ENCODE data around the gene FGF23. TPM values are rescaled to one million over a fixed set of nuclear protein-coding genes. Genes with fewer than 3 reads are reported as not detected.
A peak's percentile ranks its signal among the peaks of the same experiment; 100 is the strongest.

Gene FGF23
- total and polyA plus RNA-seq, 2 donors (not counting 1 experiment from before 2014, with no cell fraction given) = not detected

- no CpG with 5 or more reads among the region's 2 CpGs for WGBS (ENCODE audit: insufficient coverage)
- peaks cover 37% of the 10 kb centered on the region for H3K27me3 Mint-ChIP-seq
- CTCF ChIA-PET = no interaction called here
Observed at GRCh38 chr12:4366090-4366489, 13.4 kb downstream of the FGF23 start.

GRCh38 chr12:4356041-4356327 is 23.5 kb downstream of the FGF23 start:
- ATAC-seq (ENCODE audit: low read depth) (no peak), DNase-seq (peak; percentile 33)
- H3K27ac Mint-ChIP-seq = no peak overlapping the region
- no peaks in the 10 kb centered on the region for H4K20me1 ChIP-seq (ENCODE audit: control insufficient read depth, insufficient read depth, low read length, poor library complexity, severe bottlenecking)
- CTCF ChIA-PET = no interaction called here
- H3K79me2 ChIP-seq (ENCODE audit: control insufficient read depth, insufficient read depth, low read length) = no peaks in the 10 kb centered on the region
- H3K4me2 ChIP-seq (replicated peaks; ENCODE audit: low read depth, low read length, poor library complexity, severe bottlenecking) = no peak overlapping the region
- H3K4me3 Mint-ChIP-seq = no peak overlapping the region
- H3K4me1 ChIP-seq (ENCODE audit: control insufficient read depth in 2 of 2, insufficient read depth in 2 of 2, low read length in 2 of 2) = no peaks in the 10 kb centered on the region
- H3K27ac ChIP-seq (ENCODE audit: low read length in 2 of 2) = no peak overlapping the region
- H3K9me3 Mint-ChIP-seq (ENCODE audit: insufficient read depth) = no peaks in the 10 kb centered on the region
- peaks cover 0 to 2% (median 1%) of the 10 kb centered on the region in 3 donors for H3K9me3 ChIP-seq (ENCODE audit: control extremely low read depth in 1 of 3, control insufficient read depth in 2 of 3, insufficient read depth in 1 of 3, low read length in 2 of 3)
- H3K27me3 ChIP-seq (replicated peaks in 1 of 4; ENCODE audit: control extremely low read depth in 1 of 4, control insufficient read depth in 3 of 4, insufficient read depth in 4 of 4, low read length in 3 of 4) = no peaks in the 10 kb centered on the region
- intact Hi-C loops (cut with micrococcal nuclease) = no loop called here
- H3K36me3 ChIP-seq (replicated peaks in 1 of 2; ENCODE audit: control extremely low read depth in 1 of 2, control insufficient read depth in 1 of 2, extremely low read depth in 1 of 2, insufficient read depth in 2 of 2, low read length in 1 of 2) = peaks cover 0 to 16% of the 10 kb centered on the region in 2 experiments
- POLR2A ChIA-PET = no interaction called here
- no peak overlapping the region for H2AFZ ChIP-seq (ENCODE audit: insufficient read depth, low read depth, low read length, poor library complexity, severe bottlenecking)
- H3K4me1 Mint-ChIP-seq = no peaks in the 10 kb centered on the region
- H3K4me3 ChIP-seq (ENCODE audit: control extremely low read depth in 1 of 5, extremely low read depth in 1 of 5, insufficient read depth in 1 of 5, low read depth in 2 of 5, low read length in 4 of 5) = no peak overlapping the region
- no peak for TF ChIP-seq EZH2 (IDR thresholded peaks at IDR 0.05; ENCODE audit: borderline replicate concordance, insufficient read depth, low read depth, low read length, poor library complexity, severe bottlenecking)
- TF ChIP-seq CTCF (IDR thresholded peaks at IDR 0.05) = no peak
- H3K9ac ChIP-seq (ENCODE audit: low read length) = no peak overlapping the region
- H3K27me3 Mint-ChIP-seq = no peaks in the 10 kb centered on the region

More at GRCh38 chr12:4366090-4366489, 13.4 kb downstream of the FGF23 start:
- DNase-seq (no peak), ATAC-seq (ENCODE audit: low read depth) (no peak)
- intact Hi-C loops (cut with micrococcal nuclease) = no loop called here
- Mint-ChIP-seq H3K9me3 (ENCODE audit: insufficient read depth) (no peaks in the 10 kb centered on the region), H3K4me3 (no peak overlapping the region), H3K4me1 (no peaks in the 10 kb centered on the region), H3K27ac (no peak overlapping the region)
- H3K4me2 ChIP-seq (replicated peaks; ENCODE audit: low read depth, low read length, poor library complexity, severe bottlenecking) = no peak overlapping the region
- no peaks in the 10 kb centered on the region for H3K9me3 ChIP-seq (ENCODE audit: control extremely low read depth in 1 of 3, control insufficient read depth in 2 of 3, insufficient read depth in 1 of 3, low read length in 2 of 3)
- no peak for TF ChIP-seq EZH2 (IDR thresholded peaks at IDR 0.05; ENCODE audit: borderline replicate concordance, insufficient read depth, low read depth, low read length, poor library complexity, severe bottlenecking)
- TF ChIP-seq CTCF (IDR thresholded peaks at IDR 0.05) = no peak
- no peaks in the 10 kb centered on the region for H3K4me1 ChIP-seq (ENCODE audit: control insufficient read depth in 2 of 2, insufficient read depth in 2 of 2, low read length in 2 of 2)
- peaks cover 0 to 10% (median 3%) of the 10 kb centered on the region in 4 experiments for H3K27me3 ChIP-seq (replicated peaks in 1 of 4; ENCODE audit: control extremely low read depth in 1 of 4, control insufficient read depth in 3 of 4, insufficient read depth in 4 of 4, low read length in 3 of 4)
- no peaks in the 10 kb centered on the region for H3K79me2 ChIP-seq (ENCODE audit: control insufficient read depth, insufficient read depth, low read length)
- no peaks in the 10 kb centered on the region for H3K36me3 ChIP-seq (replicated peaks in 1 of 2; ENCODE audit: control extremely low read depth in 1 of 2, control insufficient read depth in 1 of 2, extremely low read depth in 1 of 2, insufficient read depth in 2 of 2, low read length in 1 of 2)
- no peak overlapping the region for H3K9ac ChIP-seq (ENCODE audit: low read length)
- no peak overlapping the region for H2AFZ ChIP-seq (ENCODE audit: insufficient read depth, low read depth, low read length, poor library complexity, severe bottlenecking)
- no peak overlapping the region for H3K27ac ChIP-seq (ENCODE audit: low read length in 2 of 2)
- POLR2A ChIA-PET = no interaction called here
- no peaks in the 10 kb centered on the region for H4K20me1 ChIP-seq (ENCODE audit: control insufficient read depth, insufficient read depth, low read length, poor library complexity, severe bottlenecking)
- no peak overlapping the region for H3K4me3 ChIP-seq (ENCODE audit: control extremely low read depth in 1 of 5, extremely low read depth in 1 of 5, insufficient read depth in 1 of 5, low read depth in 2 of 5, low read length in 4 of 5)

Data from B cell (primary cell).